Naive thymus-derived CD8-positive, alpha-beta T cell (primary cell): ENCODE measurements around the gene UGT1A3. TPM values are rescaled to one million over a fixed set of nuclear protein-coding genes. Genes with fewer than 3 reads are reported as not detected.

Source experiments
- ATAC-seq, 2 donors: fragments of 150-1000 bp; cut with Tn5 transposase in 1 of 2; sonication (Bioruptor Pico), chemical (Tn5 transposase) in 1 of 2; 1 replicate in 1 of 2; 2 replicates in 1 of 2; pipeline ENCODE4 v1.10.0; 2021; ENCODE audit warnings: mild to moderate bottlenecking in 2 of 2, moderate library complexity in 2 of 2
- POLR2A ChIA-PET: fragments of 350-600 bp; sonication (Branson Sonifier 250); formaldehyde crosslinking; loops from one replicate; lab custom pipeline; 2021; ENCODE audit warnings: antibody characterized with exemption; lab: Charles Lee
- DNase-seq, 10 donors: peaks; one replicate each; pipeline versions ENCODE4 v3.0.0 to v3.0.0-alpha.2; 2020 to 2022
- H3K27ac Mint-ChIP-seq, 10 donors: one replicate each; pipeline ENCODE4 v1.8.0; 2020 to 2022; ENCODE audit warnings: mild to moderate bottlenecking in 10 of 10, mixed read lengths in 10 of 10, moderate library complexity in 4 of 10, inconsistent platforms in 1 of 10
- H3K27me3 Mint-ChIP-seq, 5 donors: one replicate each; pipeline ENCODE4 v1.8.0; 2021 to 2022; ENCODE audit warnings: mixed read lengths in 5 of 5
- H3K36me3 Mint-ChIP-seq, 3 donors: one replicate each; pipeline ENCODE4 v1.8.0; 2020 to 2022; ENCODE audit warnings: mixed read lengths in 3 of 3, mild to moderate bottlenecking in 2 of 3, inconsistent platforms in 1 of 3
- H3K4me1 Mint-ChIP-seq, 4 donors: one replicate each; pipeline ENCODE4 v1.8.0; 2021 to 2022; ENCODE audit warnings: mixed read lengths in 4 of 4
- H3K4me3 Mint-ChIP-seq, 10 donors: one replicate each; pipeline ENCODE4 v1.8.0; 2020 to 2022; ENCODE audit warnings: mild to moderate bottlenecking in 10 of 10, mixed read lengths in 10 of 10, moderate library complexity in 6 of 10, inconsistent platforms in 1 of 10
- H3K9me3 Mint-ChIP-seq, 9 donors: one replicate each; pipeline ENCODE4 v1.8.0; 2020 to 2022; ENCODE audit warnings: mixed read lengths in 9 of 9, mild to moderate bottlenecking in 3 of 9, inconsistent platforms in 1 of 9, moderate library complexity in 1 of 9
- polyA plus RNA-seq, 3 donors: library from polyadenylated mRNA; unstranded; fragments of 300-500 nt; fragmentation: Illumina TruSeq; gene quantifications; one replicate each; pipeline ENCODE4 v1.2.3, GENCODE V29; 2021
- total RNA-seq, 8 experiments: library from RNA in 2 of 8; stranded (reverse) in 2 of 8; gene quantifications; one replicate each; pipeline ENCODE4 v1.2.3 and lab custom pipeline; 2021 to 2026

The UGT1A3 gene
- total RNA-seq (not detected), polyA plus RNA-seq (not detected)

DNA sequence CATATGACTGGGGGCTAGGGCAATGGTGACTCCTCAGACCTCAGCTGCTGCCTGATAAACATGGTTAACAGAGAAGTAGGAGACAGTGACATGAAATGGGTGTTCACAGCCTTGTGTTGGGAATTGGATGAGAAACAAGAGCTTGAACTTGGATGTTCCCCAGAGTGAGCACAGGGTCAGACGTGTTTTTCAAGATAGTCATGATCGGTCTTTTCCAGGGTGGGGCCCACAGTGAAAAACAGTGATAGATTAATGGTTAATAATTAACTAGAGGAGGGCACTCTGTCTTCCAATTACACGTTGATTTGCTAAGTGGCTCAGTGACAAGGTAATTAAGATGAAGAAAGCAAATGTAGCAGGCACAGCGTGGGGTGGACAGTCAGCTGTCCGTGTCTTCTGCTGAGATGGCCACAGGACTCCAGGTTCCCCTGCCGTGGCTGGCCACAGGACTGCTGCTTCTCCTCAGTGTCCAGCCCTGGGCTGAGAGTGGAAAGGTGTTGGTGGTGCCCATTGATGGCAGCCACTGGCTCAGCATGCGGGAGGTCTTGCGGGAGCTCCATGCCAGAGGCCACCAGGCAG is at the start of gene UGT1A3:
UGT1A3 (plus strand) TSS at position 320 of the 579 bp plus-strand sequence; CDS start at position 405, 85 bp downstream.
- Mint-ChIP-seq H3K27me3 (peaks cover 4 to 53% (median 18%) of the 10 kb centered on the region in 5 donors), H3K9me3 (peaks cover 0 to 3% (median 0%) of the 10 kb centered on the region in 9 donors), H3K4me3 (no peak within 1 kb of the TSS), H3K27ac (no peak within 1 kb of the TSS), H3K36me3 (no peaks in the 10 kb centered on the region), H3K4me1 (no peaks in the 10 kb centered on the region)
- ATAC-seq (no peak), DNase-seq (no peak)
- POLR2A ChIA-PET, result no interaction called here

DNA sequence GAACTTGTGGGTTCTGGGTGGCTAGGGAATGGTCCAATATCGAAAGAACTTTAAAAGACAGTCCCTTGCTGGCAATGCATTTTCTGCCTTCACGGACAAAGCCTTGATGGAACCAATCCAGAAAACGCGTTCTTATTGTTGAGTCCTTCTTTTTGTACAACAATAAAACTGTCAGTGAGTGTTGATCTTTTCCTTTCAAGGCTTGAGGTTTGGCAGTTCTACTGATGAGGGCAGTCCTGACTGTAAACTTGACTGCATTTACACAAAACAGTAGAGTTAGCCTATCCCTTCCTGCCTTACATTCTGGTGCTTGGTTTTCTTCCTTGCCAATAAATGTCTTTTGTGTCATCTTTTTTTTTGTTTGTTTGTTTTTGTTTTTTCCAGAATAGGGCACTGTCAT is 49.6 kb upstream of the UGT1A3 start:
- Mint-ChIP-seq H3K27ac (no peak overlapping the region), H3K4me1 (peaks cover 0 to 5% (median 0%) of the 10 kb centered on the region in 4 donors), H3K9me3 (no peaks in the 10 kb centered on the region), H3K27me3 (peaks cover 3 to 17% (median 13%) of the 10 kb centered on the region in 5 donors), H3K36me3 (no peaks in the 10 kb centered on the region), H3K4me3 (no peak overlapping the region)
- no peak for ATAC-seq
- DNase-seq, result no peak
- POLR2A ChIA-PET, result no interaction called here

- no peak for DNase-seq
- Mint-ChIP-seq H3K27ac (no peak overlapping the region), H3K4me3 (no peak overlapping the region), H3K4me1 (peaks cover 0 to 5% (median 0%) of the 10 kb centered on the region in 4 donors), H3K36me3 (no peaks in the 10 kb centered on the region), H3K27me3 (peaks cover 3 to 17% (median 13%) of the 10 kb centered on the region in 5 donors), H3K9me3 (no peaks in the 10 kb centered on the region)
- ATAC-seq, result no peak
- POLR2A ChIA-PET, result no interaction called here
These were observed 48.3 kb upstream of the UGT1A3 start for GRCh38 chr2:233680361-233681045.

- H3K4me1 Mint-ChIP-seq, result peaks cover 0 to 5% (median 0%) of the 10 kb centered on the region in 4 donors
- H3K9me3 Mint-ChIP-seq, result peaks cover 0 to 2% (median 0%) of the 10 kb centered on the region in 9 donors
These were observed 47.2 kb upstream of the UGT1A3 start, which contains the start of gene UGT1A7 for GRCh38 chr2:233681521-233682099. Gene UGT1A7 (plus strand): TSS chr2:233681901. CDS start chr2:233681938, 37 bp downstream.

GRCh38 chr2:233684640-233685039 is 44.2 kb upstream of the UGT1A3 start:
- H3K27ac Mint-ChIP-seq, result no peak overlapping the region
- no peak overlapping the region for H3K4me3 Mint-ChIP-seq
- peaks cover 0 to 3% (median 0%) of the 10 kb centered on the region in 9 donors for H3K9me3 Mint-ChIP-seq
- H3K27me3 Mint-ChIP-seq, result peaks cover 6 to 12% (median 8%) of the 10 kb centered on the region in 5 donors
- no peak for DNase-seq
- no peaks in the 10 kb centered on the region for H3K36me3 Mint-ChIP-seq
- peaks cover 0 to 5% (median 0%) of the 10 kb centered on the region in 4 donors for H3K4me1 Mint-ChIP-seq
- ATAC-seq, result no peak
- POLR2A ChIA-PET, result no interaction called here

More at GRCh38 chr2:233681521-233682099, 47.2 kb upstream of the UGT1A3 start, which contains the start of gene UGT1A7:
- ATAC-seq (no peak), DNase-seq (no peak)
- no peak within 1 kb of the TSS for H3K27ac Mint-ChIP-seq
- H3K4me3 Mint-ChIP-seq, result no peak within 1 kb of the TSS
- POLR2A ChIA-PET, result no interaction called here
- no peaks in the 10 kb centered on the region for H3K36me3 Mint-ChIP-seq
- peaks cover 6 to 15% (median 10%) of the 10 kb centered on the region in 5 donors for H3K27me3 Mint-ChIP-seq

DNA sequence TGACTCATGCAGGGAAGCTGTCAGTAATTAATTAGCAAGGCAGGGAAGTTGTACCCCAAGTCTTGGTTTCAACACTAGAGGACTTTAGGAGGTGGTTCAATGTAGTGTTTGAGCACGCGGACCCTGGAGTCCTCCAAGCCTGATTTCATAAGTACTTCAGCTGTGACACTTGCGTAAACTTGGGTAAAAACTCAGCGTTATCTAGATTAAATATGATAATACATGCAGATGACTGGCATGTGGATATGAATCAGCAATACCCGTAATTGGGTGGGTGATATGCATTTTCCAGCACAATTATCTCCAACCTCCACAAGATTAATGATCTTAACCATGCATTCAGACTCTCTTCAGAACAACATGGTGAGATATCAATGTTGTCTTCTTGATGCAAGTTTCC is 41.9 kb upstream of the UGT1A3 start:
- H3K27me3 Mint-ChIP-seq, result peaks cover 5 to 12% (median 6%) of the 10 kb centered on the region in 5 donors
- H3K27ac Mint-ChIP-seq, result no peak overlapping the region
- DNase-seq (no peak), ATAC-seq (no peak)
- H3K4me1 Mint-ChIP-seq, result peaks cover 0 to 5% (median 0%) of the 10 kb centered on the region in 4 donors
- POLR2A ChIA-PET, result no interaction called here
- H3K4me3 Mint-ChIP-seq, result no peak overlapping the region
- no peaks in the 10 kb centered on the region for H3K36me3 Mint-ChIP-seq
- H3K9me3 Mint-ChIP-seq, result peaks cover 0 to 3% (median 0%) of the 10 kb centered on the region in 9 donors

DNA sequence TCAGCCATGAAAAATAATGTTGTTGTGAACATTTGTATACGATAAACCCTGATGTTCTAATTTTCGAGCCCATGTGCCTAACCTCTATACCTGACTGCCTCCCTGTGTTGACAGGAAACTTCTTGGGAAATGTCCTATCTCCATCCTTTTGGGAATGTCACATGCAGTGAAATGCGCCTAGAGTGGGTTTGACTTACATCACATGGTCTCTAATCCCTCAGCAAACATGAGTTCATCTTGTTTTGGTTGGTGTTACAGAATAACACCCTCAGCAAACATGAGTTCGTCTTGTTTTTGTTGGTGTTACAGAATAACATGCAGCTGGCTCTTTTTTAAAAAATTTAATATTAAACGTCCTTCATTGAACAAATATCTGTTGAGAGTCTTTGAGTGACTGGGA is 40.5 kb upstream of the UGT1A3 start:
- H3K36me3 Mint-ChIP-seq, result no peaks in the 10 kb centered on the region
- peaks cover 0 to 3% (median 0%) of the 10 kb centered on the region in 9 donors for H3K9me3 Mint-ChIP-seq
- no peak for ATAC-seq
- POLR2A ChIA-PET, result no interaction called here
- H3K27me3 Mint-ChIP-seq, result peaks cover 5 to 12% (median 6%) of the 10 kb centered on the region in 5 donors
- no peak for DNase-seq
- H3K4me1 Mint-ChIP-seq, result no peaks in the 10 kb centered on the region
- no peak overlapping the region for H3K4me3 Mint-ChIP-seq
- H3K27ac Mint-ChIP-seq, result no peak overlapping the region

GRCh38 chr2:233689031-233689430 is 39.8 kb upstream of the UGT1A3 start:
- peaks cover 5 to 12% (median 6%) of the 10 kb centered on the region in 5 donors for H3K27me3 Mint-ChIP-seq
- H3K9me3 Mint-ChIP-seq, result peaks cover 0 to 3% (median 0%) of the 10 kb centered on the region in 9 donors
- no peak overlapping the region for H3K4me3 Mint-ChIP-seq
- POLR2A ChIA-PET, result no interaction called here
- H3K36me3 Mint-ChIP-seq, result no peaks in the 10 kb centered on the region
- H3K4me1 Mint-ChIP-seq, result no peaks in the 10 kb centered on the region
- ATAC-seq (no peak), DNase-seq (no peak)
- no peak overlapping the region for H3K27ac Mint-ChIP-seq

DNA sequence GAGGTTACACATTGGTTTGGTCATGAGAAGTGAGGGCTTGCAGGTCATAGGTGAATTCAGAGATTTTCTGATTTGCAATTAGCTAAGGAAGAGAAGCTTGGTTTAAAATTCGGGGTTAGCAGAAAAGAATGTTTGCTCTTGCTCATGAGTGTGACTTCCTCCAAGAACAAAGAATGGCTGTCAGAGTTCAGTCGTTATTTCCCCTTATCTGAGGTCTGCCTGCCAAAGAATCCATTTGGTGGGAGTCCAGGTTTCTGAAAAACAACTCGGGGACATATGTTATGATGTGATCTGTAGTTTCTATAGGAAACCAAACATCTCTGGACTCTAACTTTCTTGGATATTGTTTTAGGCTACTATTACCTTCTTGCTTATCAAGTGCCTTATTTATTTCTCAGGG is 39.3 kb upstream of the UGT1A3 start:
- no peak overlapping the region for H3K4me3 Mint-ChIP-seq
- peaks cover 5 to 12% (median 6%) of the 10 kb centered on the region in 5 donors for H3K27me3 Mint-ChIP-seq
- POLR2A ChIA-PET, result no interaction called here
- no peaks in the 10 kb centered on the region for H3K4me1 Mint-ChIP-seq
- DNase-seq (no peak), ATAC-seq (no peak)
- H3K9me3 Mint-ChIP-seq, result peaks cover 0 to 3% (median 0%) of the 10 kb centered on the region in 9 donors
- H3K36me3 Mint-ChIP-seq, result no peaks in the 10 kb centered on the region
- no peak overlapping the region for H3K27ac Mint-ChIP-seq

DNA sequence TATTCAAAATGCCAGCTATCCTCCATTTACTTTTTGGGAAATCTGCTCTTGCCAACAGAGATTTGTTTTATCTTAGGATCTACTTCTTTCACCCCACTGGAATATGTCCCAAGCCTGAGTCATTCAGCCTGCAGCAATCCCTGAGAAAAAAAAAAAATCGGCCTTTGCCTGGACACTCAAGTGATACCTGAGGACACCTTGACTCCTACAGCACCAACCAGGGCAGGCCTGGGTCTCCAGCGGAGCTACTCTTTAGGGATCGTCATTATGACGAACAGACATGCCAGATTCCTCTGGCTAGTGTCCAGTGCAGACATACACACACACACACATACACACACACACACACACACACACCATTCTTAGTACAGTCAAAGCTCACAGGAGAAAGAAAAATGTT is 38.4 kb upstream of the UGT1A3 start:
- POLR2A ChIA-PET, result no interaction called here
- no peak for ATAC-seq
- no peak for DNase-seq
- peaks cover 0 to 3% (median 0%) of the 10 kb centered on the region in 9 donors for H3K9me3 Mint-ChIP-seq
- H3K4me3 Mint-ChIP-seq, result no peak overlapping the region
- no peaks in the 10 kb centered on the region for H3K4me1 Mint-ChIP-seq
- H3K27me3 Mint-ChIP-seq, result peaks cover 2 to 12% (median 6%) of the 10 kb centered on the region in 5 donors
- no peak overlapping the region for H3K27ac Mint-ChIP-seq
- H3K36me3 Mint-ChIP-seq, result no peaks in the 10 kb centered on the region

- POLR2A ChIA-PET, result no interaction called here
These were observed 37.1 kb upstream of the UGT1A3 start for GRCh38 chr2:233691443-233692433.

GRCh38 chr2:233692648-233693047 is 36.2 kb upstream of the UGT1A3 start, which contains the start of gene UGT1A6:
Gene UGT1A6 (plus strand): TSS chr2:233692890. CDS start chr2:233693005, 115 bp downstream.
- POLR2A ChIA-PET, result no interaction called here
- no peaks in the 10 kb centered on the region for H3K36me3 Mint-ChIP-seq
- peaks cover 0 to 11% (median 3%) of the 10 kb centered on the region in 5 donors for H3K27me3 Mint-ChIP-seq
- no peaks in the 10 kb centered on the region for H3K9me3 Mint-ChIP-seq
- no peak within 1 kb of the TSS for H3K27ac Mint-ChIP-seq
- H3K4me3 Mint-ChIP-seq, result no peak within 1 kb of the TSS
- DNase-seq (no peak), ATAC-seq (no peak)
- no peaks in the 10 kb centered on the region for H3K4me1 Mint-ChIP-seq

More at GRCh38 chr2:233691443-233692433, 37.1 kb upstream of the UGT1A3 start:
- Mint-ChIP-seq H3K27ac (no peak overlapping the region), H3K9me3 (peaks cover 0 to under 1% (median 0%) of the 10 kb centered on the region in 9 donors), H3K4me1 (no peaks in the 10 kb centered on the region), H3K4me3 (no peak overlapping the region), H3K36me3 (no peaks in the 10 kb centered on the region), H3K27me3 (peaks cover 1 to 12% (median 3%) of the 10 kb centered on the region in 5 donors)
- no peak for DNase-seq
- ATAC-seq, result no peak
